Trophoblast cell (in vitro differentiated cells and primary cell): ENCODE measurements around the gene KRABD2.
"Not testable (repeated sequence)": the region's sequence is repeated elsewhere in the genome, so short reads cannot be mapped to it uniquely, and the experiment has no call there.

ENCODE experiments used
- DNase-seq, 2 donors: peaks; one replicate each; pipeline ENCODE4 v3.0.0-alpha.2; 2016
- H2AFZ ChIP-seq: 2 replicates; pipeline ENCODE4 v1.6.1; 2013; ENCODE audit warnings: low read length, moderate library complexity, mild to moderate bottlenecking; ENCODE audit not compliant: insufficient read depth, poor library complexity
- H2AK5ac ChIP-seq: 2 replicates; pipeline ENCODE4 v1.6.1; 2013; ENCODE audit warnings: mild to moderate bottlenecking, low read length
- H2BK120ac ChIP-seq: 2 replicates; pipeline ENCODE4 v1.6.1; 2013; ENCODE audit warnings: low read length, mild to moderate bottlenecking, moderate library complexity; ENCODE audit not compliant: insufficient read depth, poor library complexity
- H2BK12ac ChIP-seq: 2 replicates; pipeline ENCODE4 v1.6.1; 2013; ENCODE audit warnings: mild to moderate bottlenecking, low read length, moderate library complexity
- H2BK5ac ChIP-seq: 2 replicates; pipeline ENCODE4 v1.6.1; 2013; ENCODE audit warnings: low read length, low read depth, moderate library complexity, mild to moderate bottlenecking; ENCODE audit not compliant: poor library complexity
- H3K14ac ChIP-seq: 2 replicates; pipeline ENCODE4 v1.6.1; 2013; ENCODE audit warnings: mild to moderate bottlenecking, low read length
- H3K18ac ChIP-seq: 2 replicates; pipeline ENCODE4 v1.6.1; 2013; ENCODE audit warnings: mild to moderate bottlenecking, low read length
- H3K23ac ChIP-seq: 2 replicates; pipeline ENCODE4 v1.6.1; 2013; ENCODE audit warnings: low read length
- H3K27ac ChIP-seq: 2 replicates; pipeline ENCODE4 v1.5.1; 2013; ENCODE audit warnings: low read depth, mild to moderate bottlenecking, inconsistent platforms, low read length, moderate library complexity
- H3K27me3 ChIP-seq: 2 replicates; pipeline ENCODE4 v1.6.1; 2013; ENCODE audit warnings: inconsistent platforms, mild to moderate bottlenecking, low read length, moderate library complexity; ENCODE audit not compliant: insufficient read depth
- H3K36me3 ChIP-seq, 2 experiments: 1 replicate in 1 of 2; 2 replicates in 1 of 2; pipeline ENCODE4 v1.6.1; 2013; ENCODE audit warnings: low read length in 2 of 2, mild to moderate bottlenecking in 2 of 2, moderate library complexity in 1 of 2; ENCODE audit not compliant: insufficient read depth in 2 of 2, control insufficient read depth in 1 of 2
- H3K4ac ChIP-seq: 2 replicates; pipeline ENCODE4 v1.6.1; 2013; ENCODE audit warnings: low read depth, mild to moderate bottlenecking, low read length, moderate library complexity
- H3K4me1 ChIP-seq, 2 experiments: 1 replicate in 1 of 2; 2 replicates in 1 of 2; pipeline ENCODE4 v1.6.1; 2013; ENCODE audit warnings: low read length in 2 of 2, mild to moderate bottlenecking in 2 of 2, moderate library complexity in 1 of 2; ENCODE audit not compliant: insufficient read depth in 2 of 2, control insufficient read depth in 1 of 2
- H3K4me2 ChIP-seq: 2 replicates; pipeline ENCODE4 v1.6.1; 2013; ENCODE audit warnings: inconsistent platforms, mild to moderate bottlenecking, low read length, moderate library complexity
- H3K4me3 ChIP-seq: 2 replicates; pipeline ENCODE4 v1.5.1; 2013; ENCODE audit warnings: mild to moderate bottlenecking, low read depth, low read length, inconsistent platforms
- H3K79me1 ChIP-seq: one replicate; pipeline ENCODE4 v1.6.1; 2013; ENCODE audit warnings: low read length
- H3K79me2 ChIP-seq: 2 replicates; pipeline ENCODE4 v1.6.1; 2013; ENCODE audit warnings: low read length, mild to moderate bottlenecking; ENCODE audit not compliant: control insufficient read depth, insufficient read depth, poor library complexity
- H3K9ac ChIP-seq: 2 replicates; pipeline ENCODE4 v1.6.1; 2013; ENCODE audit warnings: mild to moderate bottlenecking, low read length
- H3K9me3 ChIP-seq: 2 replicates; pipeline ENCODE4 v1.6.1; 2013; ENCODE audit warnings: low read depth, mild to moderate bottlenecking, control low read depth, inconsistent platforms, low read length; ENCODE audit not compliant: insufficient read depth
- H4K12ac ChIP-seq: 2 replicates; pipeline ENCODE4 v1.6.1; 2013; ENCODE audit warnings: low read depth, mild to moderate bottlenecking, low read length, moderate library complexity
- H4K8ac ChIP-seq: 2 replicates; pipeline ENCODE4 v1.6.1; 2013; ENCODE audit warnings: low read depth, mild to moderate bottlenecking, low read length, moderate library complexity
- H4K91ac ChIP-seq: one replicate; pipeline ENCODE4 v1.6.1; 2013; ENCODE audit warnings: low read depth, mild to moderate bottlenecking, low read length, moderate library complexity
- WGBS: extraction: QIAGEN DNeasy Blood & Tissue Kit; methylation state at CpG from one replicate; pipeline ENCODE4 v1.1.7; 2013; ENCODE audit warnings: missing lambda C conversion rate; ENCODE audit not compliant: insufficient read length, insufficient coverage; ENCODE audit errors: extremely low coverage; 5-methylcytosine and 5-hydroxymethylcytosine counted together

KRABD2 gene

DNA sequence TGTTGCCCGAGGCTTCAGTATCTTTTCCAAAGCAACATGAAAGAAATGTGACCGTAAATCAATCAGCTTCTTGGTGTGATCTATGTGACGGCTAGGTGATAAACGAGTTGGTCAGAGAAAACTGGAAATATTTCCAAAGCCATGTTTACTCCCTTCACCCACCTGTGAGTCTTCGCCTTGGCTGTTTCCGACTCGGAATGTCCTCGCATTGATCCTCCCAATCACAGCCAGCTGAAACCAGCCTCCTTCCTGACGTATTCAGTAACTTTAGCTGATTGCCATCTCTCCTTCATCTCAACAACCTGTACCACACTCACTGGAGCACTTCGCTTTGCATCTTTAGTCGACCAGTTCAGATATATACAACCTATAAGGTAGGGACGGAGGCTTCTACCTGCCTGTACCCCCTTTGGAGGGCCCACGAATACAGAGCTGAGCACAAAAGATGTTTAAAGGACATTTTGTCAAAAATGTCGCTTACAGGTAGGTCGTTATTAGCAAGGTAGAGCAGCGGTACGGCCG is 705 bp downstream of the KRABD2 start:
- Histone ChIP-seq H3K23ac (no peak overlapping the region), H3K27ac (no peak overlapping the region), H2AK5ac (no peak overlapping the region), H4K91ac (peak overlapping the region; percentile 78), H4K12ac (peak overlapping the region; percentile 99), H3K36me3 (peaks cover 13 to 33% of the 10 kb centered on the region in 2 experiments), H2BK5ac (no peak overlapping the region), H3K18ac (no peak overlapping the region), H3K4me2 (peak overlapping the region; percentile 86), H3K9ac (peak overlapping the region; percentile 39), H3K4me1 (peaks cover 6 to 10% of the 10 kb centered on the region in 2 experiments), H3K27me3 (no peaks in the 10 kb centered on the region), H4K8ac (peak overlapping the region; percentile 5), H3K14ac (peak overlapping the region; percentile 98), H2AFZ (peak overlapping the region; percentile 11), H2BK12ac (no peak overlapping the region), H3K79me2 (peaks cover 4% of the 10 kb centered on the region), H2BK120ac (no peak overlapping the region), H3K9me3 (no peaks in the 10 kb centered on the region), H3K79me1 (peaks cover 3% of the 10 kb centered on the region), H3K4ac (peak overlapping the region; percentile 24), H3K4me3 (peak overlapping the region; percentile 89)
- peak in 1 of 2 donors; percentile 44 for DNase-seq
- no CpG with 5 or more reads among the region's 18 CpGs for WGBS

DNA sequence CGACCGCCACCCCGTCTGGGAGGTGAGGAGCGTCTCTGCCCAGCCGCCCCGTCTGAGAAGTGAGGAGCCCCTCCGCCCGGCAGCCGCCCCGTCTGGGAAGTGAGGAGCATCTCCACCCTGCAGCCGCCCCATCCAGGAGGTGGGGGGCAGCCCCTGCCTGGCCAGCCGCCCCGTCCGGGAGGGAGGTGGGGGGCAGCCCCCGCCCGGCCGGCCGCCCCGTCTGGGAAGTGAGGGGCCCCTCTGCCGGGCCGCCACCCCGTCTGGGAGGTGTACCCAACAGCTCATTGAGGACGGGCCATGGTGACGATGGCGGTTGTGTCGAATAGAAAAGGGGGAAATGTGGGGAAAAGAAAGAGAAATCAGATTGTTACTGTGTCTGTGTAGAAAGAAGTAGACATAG is 2.6 kb downstream of the KRABD2 start:
- H3K9me3 ChIP-seq: not testable (repeated sequence)
- no CpG with 5 or more reads among the region's 26 CpGs for WGBS

DNA sequence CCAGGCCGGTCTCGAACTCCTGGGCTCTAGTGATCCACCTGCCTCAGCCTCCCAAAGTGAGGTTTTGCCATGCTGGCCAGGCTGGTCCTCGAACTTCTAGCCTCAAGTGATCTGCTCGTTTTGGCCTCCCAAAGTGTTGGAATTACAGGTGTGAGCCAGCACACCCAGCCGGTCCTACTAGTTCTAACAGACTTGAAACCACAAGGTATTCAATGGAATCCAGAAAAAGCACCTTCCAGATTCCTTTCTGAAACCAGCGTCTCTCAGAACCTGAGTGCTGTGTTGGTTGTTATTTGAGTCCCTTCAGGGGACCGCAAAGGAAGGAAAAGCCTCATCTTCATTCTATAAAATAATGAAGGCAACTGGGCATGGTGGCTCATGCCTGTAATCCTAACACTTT is 4.1 kb downstream of the KRABD2 start:
- DNase-seq: peak; percentile 87 to 93
- H3K18ac ChIP-seq: no peak overlapping the region
- no peak overlapping the region for H3K9ac ChIP-seq
- H3K27me3 ChIP-seq: no peaks in the 10 kb centered on the region
- no peak overlapping the region for H4K12ac ChIP-seq
- H3K23ac ChIP-seq: no peak overlapping the region
- no peak overlapping the region for H3K4ac ChIP-seq
- no CpG with 5 or more reads among the region's 7 CpGs for WGBS
- H3K14ac ChIP-seq: no peak overlapping the region
- no peak overlapping the region for H4K8ac ChIP-seq
- H3K4me1 ChIP-seq: peaks cover 6 to 10% of the 10 kb centered on the region in 2 experiments
- H4K91ac ChIP-seq: no peak overlapping the region
- H3K36me3 ChIP-seq: peaks cover 8 to 22% of the 10 kb centered on the region in 2 experiments
- no peak overlapping the region for H3K4me2 ChIP-seq
- H3K79me1 ChIP-seq: peaks cover 3% of the 10 kb centered on the region
- peaks cover 4% of the 10 kb centered on the region for H3K79me2 ChIP-seq
- no peaks in the 10 kb centered on the region for H3K9me3 ChIP-seq
- H2AFZ ChIP-seq: no peak overlapping the region
- no peak overlapping the region for H2BK5ac ChIP-seq
- H2AK5ac ChIP-seq: no peak overlapping the region
- H3K4me3 ChIP-seq: no peak overlapping the region
- no peak overlapping the region for H2BK12ac ChIP-seq
- no peak overlapping the region for H3K27ac ChIP-seq
- H2BK120ac ChIP-seq: no peak overlapping the region

More for the DNA sequence above, 2.6 kb downstream of the KRABD2 start:
- not testable (repeated sequence) for H2AFZ ChIP-seq, H3K4me1 ChIP-seq, H3K18ac ChIP-seq, H3K79me1 ChIP-seq, H4K12ac ChIP-seq, H3K79me2 ChIP-seq, H3K4ac ChIP-seq, H2BK12ac ChIP-seq, H2BK120ac ChIP-seq, DNase-seq, H3K27ac ChIP-seq, H3K14ac ChIP-seq, H4K91ac ChIP-seq, H3K4me3 ChIP-seq, H3K4me2 ChIP-seq, H3K9ac ChIP-seq, H2AK5ac ChIP-seq, H2BK5ac ChIP-seq, H3K23ac ChIP-seq, H3K27me3 ChIP-seq, H4K8ac ChIP-seq
- peaks cover 13 to 29% of the 10 kb centered on the region in 2 experiments for H3K36me3 ChIP-seq

DNA sequence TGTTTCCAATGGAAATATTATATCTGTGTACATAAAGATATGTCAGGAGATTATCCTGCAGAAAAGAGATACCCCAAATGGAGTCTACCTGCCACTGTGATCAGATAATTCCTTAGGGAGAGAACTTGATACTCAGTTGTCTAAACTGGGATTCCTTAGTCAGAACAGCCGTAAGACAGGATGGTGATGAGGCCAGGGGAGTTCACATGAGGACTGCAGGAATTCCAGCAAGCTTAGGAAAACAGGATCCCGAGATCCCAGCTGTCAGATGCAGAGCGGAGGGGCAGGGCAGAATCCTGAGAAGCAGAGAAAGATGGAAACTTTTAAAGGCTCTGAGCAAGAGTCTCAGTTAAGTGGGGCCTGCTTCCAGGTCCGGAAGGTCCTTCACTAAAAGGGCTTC is 4.7 kb downstream of the KRABD2 start:
- peaks cover 3% of the 10 kb centered on the region for H3K79me1 ChIP-seq
- no peak overlapping the region for H3K4me2 ChIP-seq
- H3K4ac ChIP-seq: no peak overlapping the region
- H2BK12ac ChIP-seq: no peak overlapping the region
- H3K27me3 ChIP-seq: no peaks in the 10 kb centered on the region
- H4K8ac ChIP-seq: no peak overlapping the region
- H3K23ac ChIP-seq: no peak overlapping the region
- no peak overlapping the region for H3K14ac ChIP-seq
- H4K12ac ChIP-seq: no peak overlapping the region
- no peaks in the 10 kb centered on the region for H3K9me3 ChIP-seq
- no peak overlapping the region for H3K18ac ChIP-seq
- WGBS: no CpG with 5 or more reads among the region's 4 CpGs
- DNase-seq: no peak
- peaks cover 8 to 20% of the 10 kb centered on the region in 2 experiments for H3K36me3 ChIP-seq
- H2AK5ac ChIP-seq: no peak overlapping the region
- H2BK5ac ChIP-seq: no peak overlapping the region
- H3K9ac ChIP-seq: no peak overlapping the region
- no peak overlapping the region for H3K27ac ChIP-seq
- peaks cover 4% of the 10 kb centered on the region for H3K79me2 ChIP-seq
- no peak overlapping the region for H2AFZ ChIP-seq
- H4K91ac ChIP-seq: no peak overlapping the region
- peaks cover 4 to 10% of the 10 kb centered on the region in 2 experiments for H3K4me1 ChIP-seq
- H3K4me3 ChIP-seq: no peak overlapping the region
- no peak overlapping the region for H2BK120ac ChIP-seq
